ENCODE data around the gene PTPRZ1. TPM values are rescaled to one million over a fixed set of nuclear protein-coding genes. Genes with fewer than 3 reads are reported as not detected.

PTPRZ1 gene
- total RNA-seq, 1 experiment from 2014 or later, result 74.2 TPM

- Histone ChIP-seq H3K27me3 (ENCODE audit: insufficient read depth, low read length) (no peaks in the 10 kb centered on the region), H4K5ac (ENCODE audit: insufficient read length, low read depth, low read length) (no peak overlapping the region), H4K20me1 (ENCODE audit: control insufficient read depth, insufficient read depth, insufficient read length) (no peaks in the 10 kb centered on the region), H2BK20ac (ENCODE audit: low read depth, low read length, poor library complexity, severe bottlenecking) (no peak overlapping the region), H3K4ac (ENCODE audit: low read depth, low read length) (no peak overlapping the region), H3K23ac (ENCODE audit: insufficient read length, low read depth, low read length) (no peak overlapping the region), H3K56ac (ENCODE audit: insufficient read length, low read depth, low read length) (no peak overlapping the region), H4K8ac (replicated peaks; ENCODE audit: insufficient read length, low read depth, low read length) (no peak overlapping the region), H3T11ph (ENCODE audit: low read length) (no peak overlapping the region), H2AK5ac (ENCODE audit: insufficient read length, low read length) (no peak overlapping the region), H3K79me1 (ENCODE audit: insufficient read depth, low read depth, low read length, poor library complexity, severe bottlenecking) (no peaks in the 10 kb centered on the region), H4K91ac (ENCODE audit: insufficient read length, low read depth, low read length) (no peak overlapping the region), H3K23me2 (ENCODE audit: insufficient read length, low read depth, low read length, poor library complexity, severe bottlenecking) (no peaks in the 10 kb centered on the region), H3K18ac (ENCODE audit: insufficient read length, low read depth, low read length) (no peak overlapping the region), H3K27ac (ENCODE audit: insufficient read length, low read depth, low read length) (no peak overlapping the region), H2BK15ac (ENCODE audit: low read depth, low read length) (no peak overlapping the region), H2BK120ac (ENCODE audit: low read depth, low read length, poor library complexity, severe bottlenecking) (no peak overlapping the region), H3K9me3 (ENCODE audit: control insufficient read depth, low read depth, low read length) (no peaks in the 10 kb centered on the region), H3K79me2 (ENCODE audit: insufficient read depth, low read length) (no peaks in the 10 kb centered on the region), H3K4me2 (ENCODE audit: insufficient read depth, insufficient read length, low read length) (no peak overlapping the region), H3K14ac (ENCODE audit: insufficient read depth, low read length) (no peak overlapping the region), H2BK12ac (ENCODE audit: insufficient read length, low read depth, low read length) (no peak overlapping the region), H3K9ac (ENCODE audit: extremely low read depth, insufficient read length, low read length) (no peak overlapping the region), H2AFZ (ENCODE audit: low read length) (no peak overlapping the region), H2BK5ac (ENCODE audit: insufficient read length, low read length) (no peak overlapping the region), H3K4me1 (ENCODE audit: insufficient read depth, low read length) (no peaks in the 10 kb centered on the region)
- Mint-ChIP-seq H3K4me3 (no peak overlapping the region), H3K9me3 (no peaks in the 10 kb centered on the region), H3K4me1 (peaks cover 9 to 10% of the 10 kb centered on the region in 2 experiments), H3K27ac (no peak overlapping the region; a peak in 1 of 7 replicates), H3K27me3 (ENCODE audit: low read depth) (0 out of 2 replicates have a peak, but pooled peaks cover 1% of the 10 kb centered on the region), H3K36me3 (ENCODE audit: insufficient read depth in 1 of 3, low read depth in 3 of 3) (peaks cover 27 to 37% (median 33%) of the 10 kb centered on the region in 3 experiments; a peak in 6 of 7 replicates)
- TF ChIP-seq CTCF (conservative IDR thresholded peaks at IDR 0.05), result no peak
- WGBS (ENCODE audit: extremely low coverage, insufficient read length, low lambda C conversion rate), result no CpG with 5 or more reads among the region's 2 CpGs
- no peak for DNase-seq
Observed at GRCh38 chr7:122072272-122072671, 199.3 kb downstream of the PTPRZ1 start.
